Measurements from ENCODE around the gene RPRD1B.

DNA sequence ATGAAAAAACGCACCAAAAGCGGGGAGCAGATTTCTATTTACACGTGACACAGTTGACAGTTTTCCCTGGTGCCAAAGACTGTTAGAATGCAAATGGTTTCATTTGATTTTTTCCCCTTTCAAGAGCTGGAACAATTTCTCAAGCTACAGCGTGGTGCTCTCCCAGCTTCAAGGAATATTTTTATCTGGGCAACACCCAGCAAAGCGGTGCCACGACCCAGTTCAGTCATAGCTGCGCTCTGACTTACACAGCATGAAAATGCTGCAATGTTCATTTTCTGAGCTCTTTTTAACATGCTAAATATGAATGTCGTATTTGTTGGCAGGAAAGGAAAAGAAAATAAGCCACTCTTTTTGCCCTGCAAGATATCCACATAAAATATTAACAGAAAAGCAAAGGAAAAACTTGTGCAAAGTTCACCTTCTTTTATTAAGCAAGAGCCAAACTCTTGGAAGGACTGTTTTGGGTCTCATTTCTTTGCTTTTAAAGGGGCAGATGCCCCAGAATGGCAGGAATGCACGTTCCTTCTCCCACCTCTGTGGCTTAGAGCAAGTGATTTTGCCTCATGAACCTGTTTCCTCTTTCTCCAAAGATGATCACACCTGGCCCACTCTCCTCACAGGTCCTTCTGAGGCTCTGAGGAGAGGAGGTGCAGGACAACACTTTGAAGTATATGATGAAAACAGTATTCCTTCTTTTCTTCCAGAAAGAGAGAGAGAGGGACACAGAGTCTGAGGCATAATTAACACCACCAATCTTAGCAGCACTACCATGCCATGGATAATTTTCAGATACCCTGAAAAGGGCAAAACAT, 47.3 kb upstream of the RPRD1B start:
- TF ChIP-seq, protein P1, sequence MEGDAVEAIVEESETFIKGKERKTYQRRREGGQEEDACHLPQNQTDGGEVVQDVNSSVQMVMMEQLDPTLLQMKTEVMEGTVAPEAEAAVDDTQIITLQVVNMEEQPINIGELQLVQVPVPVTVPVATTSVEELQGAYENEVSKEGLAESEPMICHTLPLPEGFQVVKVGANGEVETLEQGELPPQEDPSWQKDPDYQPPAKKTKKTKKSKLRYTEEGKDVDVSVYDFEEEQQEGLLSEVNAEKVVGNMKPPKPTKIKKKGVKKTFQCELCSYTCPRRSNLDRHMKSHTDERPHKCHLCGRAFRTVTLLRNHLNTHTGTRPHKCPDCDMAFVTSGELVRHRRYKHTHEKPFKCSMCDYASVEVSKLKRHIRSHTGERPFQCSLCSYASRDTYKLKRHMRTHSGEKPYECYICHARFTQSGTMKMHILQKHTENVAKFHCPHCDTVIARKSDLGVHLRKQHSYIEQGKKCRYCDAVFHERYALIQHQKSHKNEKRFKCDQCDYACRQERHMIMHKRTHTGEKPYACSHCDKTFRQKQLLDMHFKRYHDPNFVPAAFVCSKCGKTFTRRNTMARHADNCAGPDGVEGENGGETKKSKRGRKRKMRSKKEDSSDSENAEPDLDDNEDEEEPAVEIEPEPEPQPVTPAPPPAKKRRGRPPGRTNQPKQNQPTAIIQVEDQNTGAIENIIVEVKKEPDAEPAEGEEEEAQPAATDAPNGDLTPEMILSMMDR (IDR thresholded peaks at IDR 0.05) = no peak
- no peak for TF ChIP-seq EP300 (IDR thresholded peaks at IDR 0.05)

All from A549 (cell line).